K562 (cell line): Measurements from ENCODE around the gene TERB1. TPM values are rescaled to one million over a fixed set of nuclear protein-coding genes. Genes with fewer than 3 reads are reported as not detected.

Experiments used
- ATAC-seq: fragments of 200-7000 bp; cut with Tn5 transposase; 3 replicates; pipeline ENCODE4 v1.9.1; 2020; ENCODE audit warnings: moderate library complexity
- BruUV-seq: library from RNA; stranded (reverse); fragments of 400-500 nt; replicated peaks from 2 replicates; lab custom pipeline; 2021; lab: Mats Ljungman, UMichigan
- CTCF ChIA-PET: fragments of 300-600 bp; formaldehyde crosslinking; extraction: SDS; loops from one replicate; lab custom pipeline; 2021; ENCODE audit warnings: low intra/inter-chr PET ratio; lab: Yijun Ruan, JAX
- POLR2A ChIA-PET: fragments of 300-600, 350-650 bp; sonication (Branson Sonifier 250); formaldehyde crosslinking; extraction: SDS; loops from one replicate; lab custom pipeline; 2021; ENCODE audit warnings: antibody characterized with exemption, inconsistent platforms; lab: Yijun Ruan, JAX
- DNase-seq, 4 experiments: peaks; one replicate each; pipeline versions ENCODE4 v3.0.0 to v3.0.0-alpha.2; 2011 to 2018; ENCODE audit warnings: low spot score in 3 of 4, mixed read lengths in 3 of 4; ENCODE audit errors: extremely low read depth in 1 of 4
- FAIRE-seq: peaks from 2 replicates; lab custom pipeline; 2011; peaks lifted over from hg19 to GRCh38; lab: Jason Lieb, UNC
- H2AFZ ChIP-seq: 2 replicates; pipeline ENCODE4 v1.6.0; 2011; ENCODE audit warnings: low read depth, low read length, control low read depth, inconsistent platforms
- H3K27ac ChIP-seq: fragments of 200-600 bp; 3 replicates; pipeline ENCODE4 v1.8.0; 2011; ENCODE audit warnings: low read depth, mild to moderate bottlenecking, control low read depth, inconsistent platforms, low read length, moderate library complexity, mixed read lengths; ENCODE audit errors: extremely low read depth
- H3K27me3 ChIP-seq, 2 experiments: fragments of 300-600 bp in 1 of 2; 2 replicates in 1 of 2; 3 replicates in 1 of 2; pipeline versions ENCODE4 v1.6.0 to v1.8.0; 2011; ENCODE audit warnings: inconsistent platforms in 2 of 2, low read length in 2 of 2, mild to moderate bottlenecking in 1 of 2, mixed read lengths in 1 of 2, moderate library complexity in 1 of 2; ENCODE audit not compliant: control insufficient read depth in 2 of 2, insufficient read depth in 2 of 2
- H3K36me3 ChIP-seq: fragments of 300-600 bp; 3 replicates; pipeline ENCODE4 v1.8.0; 2011; ENCODE audit warnings: mild to moderate bottlenecking, low read length, inconsistent platforms; ENCODE audit not compliant: control insufficient read depth, insufficient read depth
- H3K4me1 ChIP-seq, 2 experiments: fragments of 200-600 bp in 1 of 2; replicated peaks in 1 of 2; 2 replicates in 1 of 2; 3 replicates in 1 of 2; pipeline versions ENCODE4 v1.5.1 to v1.8.0; 2011; ENCODE audit warnings: inconsistent platforms in 2 of 2, low read length in 2 of 2, mild to moderate bottlenecking in 1 of 2, mixed read lengths in 1 of 2, moderate library complexity in 1 of 2; ENCODE audit not compliant: control insufficient read depth in 2 of 2, insufficient read depth in 2 of 2
- H3K4me2 ChIP-seq: 2 replicates; pipeline ENCODE4 v1.6.1; 2011; ENCODE audit warnings: low read length, control low read depth, inconsistent platforms, mixed read lengths; ENCODE audit not compliant: insufficient read depth
- H3K4me3 ChIP-seq: fragments of 200-600 bp; sonication (generic), shearing (Covaris generic); 2 replicates; pipeline ENCODE4 v1.5.1; 2016; ENCODE audit warnings: control low read depth, inconsistent platforms
- H3K79me2 ChIP-seq: fragments of 200-600 bp; 3 replicates; pipeline ENCODE4 v1.8.0; 2011; ENCODE audit warnings: low read length, inconsistent platforms; ENCODE audit not compliant: control insufficient read depth, insufficient read depth
- H3K9ac ChIP-seq, 2 experiments: 2 replicates each; pipeline versions ENCODE4 v1.6.0 to v1.6.1; 2011; ENCODE audit warnings: low read depth in 2 of 2, low read length in 2 of 2, control low read depth in 1 of 2, inconsistent platforms in 1 of 2, mild to moderate bottlenecking in 1 of 2, mixed read lengths in 1 of 2; ENCODE audit not compliant: insufficient read depth in 1 of 2
- H3K9me1 ChIP-seq: one replicate; pipeline ENCODE4 v1.6.0; 2011; ENCODE audit warnings: inconsistent platforms, mild to moderate bottlenecking, low read length, moderate library complexity; ENCODE audit not compliant: control insufficient read depth, insufficient read depth
- H3K9me3 ChIP-seq: replicated peaks from 2 replicates; pipeline ENCODE4 v1.5.1; 2011; ENCODE audit warnings: low read depth, low read length, inconsistent platforms; ENCODE audit not compliant: control insufficient read depth, insufficient read depth
- H4K20me1 ChIP-seq: replicated peaks from 2 replicates; pipeline ENCODE4 v1.6.1; 2011; ENCODE audit warnings: low read length, inconsistent platforms, mixed read lengths; ENCODE audit not compliant: control insufficient read depth, insufficient read depth
- CREB1 ChIP-seq, 2 experiments: sonication (generic) in 1 of 2; formaldehyde crosslinking in 1 of 2; IDR thresholded peaks; 2 replicates each; pipeline versions ENCODE4 v1.6.1 to v1.8.0; 2012 to 2022; ENCODE audit warnings: inconsistent platforms in 1 of 2, mild to moderate bottlenecking in 1 of 2, missing genetic modification reagents in 1 of 2, moderate library complexity in 1 of 2
- WGBS: fragments of 100-300 bp; shearing (Covaris generic); methylation state at CpG from one replicate; pipeline ENCODE4 v1.1.6; 2016; ENCODE audit warnings: low coverage, mixed read lengths; ENCODE audit not compliant: insufficient coverage; ENCODE audit errors: missing lambda C conversion rate; 5-methylcytosine and 5-hydroxymethylcytosine counted together
- in situ Hi-C: fragments of 300-500 bp; cut with MboI; formaldehyde crosslinking; loops from 4 replicates; pipeline ENCODE4 v1.15.0; 2018; ENCODE audit warnings: inconsistent platforms, mixed read lengths
- intact Hi-C: fragments of 100-400 bp; cut with micrococcal nuclease; formaldehyde crosslinking; loops from 2 replicates; pipeline ENCODE4 v1.14.2; 2022
- polyA plus RNA-seq, 8 experiments: library from polyadenylated mRNA; depleted of rRNA in 4 of 8; stranded (reverse) in 5 of 8; unstranded in 3 of 8; fragments of >200 nt; fragmentation: Nextera tagmentation in 2 of 8; fragmentation: Illumina TruSeq in 1 of 8; extraction: Ambion mirVana in 2 of 8; extraction: Trizol in 1 of 8; gene quantifications; 2 replicates each; pipeline versions ENCODE4 v1.2.1 to v1.2.3, GENCODE V29; 2011 to 2014; ENCODE audit warnings: inconsistent platforms in 1 of 8, missing spikeins in 1 of 8
- total RNA-seq, 7 experiments: library from RNA; depleted of rRNA in 6 of 7; stranded (reverse); fragments of >200 nt in 6 of 7; fragmentation: Illumina TruSeq in 2 of 7; extraction: Trizol in 2 of 7; gene quantifications; 2 replicates each; pipeline versions ENCODE4 v1.2.1 to v1.2.3, GENCODE V29; 2011 to 2021; ENCODE audit warnings: low replicate concordance in 1 of 7
- TF ChIP-seq, protein P1 (sequence below): sonication (generic); formaldehyde crosslinking; IDR thresholded peaks from 2 replicates; pipeline ENCODE4 v1.8.1; 2023; ENCODE audit warnings: missing genetic modification reagents, mild to moderate bottlenecking, borderline replicate concordance

Gene TERB1
- total and polyA plus RNA-seq, 9 of the 15 experiments (the other 6 are each of a cell fraction or from before 2014, with no cell fraction given), result not detected

DNA sequence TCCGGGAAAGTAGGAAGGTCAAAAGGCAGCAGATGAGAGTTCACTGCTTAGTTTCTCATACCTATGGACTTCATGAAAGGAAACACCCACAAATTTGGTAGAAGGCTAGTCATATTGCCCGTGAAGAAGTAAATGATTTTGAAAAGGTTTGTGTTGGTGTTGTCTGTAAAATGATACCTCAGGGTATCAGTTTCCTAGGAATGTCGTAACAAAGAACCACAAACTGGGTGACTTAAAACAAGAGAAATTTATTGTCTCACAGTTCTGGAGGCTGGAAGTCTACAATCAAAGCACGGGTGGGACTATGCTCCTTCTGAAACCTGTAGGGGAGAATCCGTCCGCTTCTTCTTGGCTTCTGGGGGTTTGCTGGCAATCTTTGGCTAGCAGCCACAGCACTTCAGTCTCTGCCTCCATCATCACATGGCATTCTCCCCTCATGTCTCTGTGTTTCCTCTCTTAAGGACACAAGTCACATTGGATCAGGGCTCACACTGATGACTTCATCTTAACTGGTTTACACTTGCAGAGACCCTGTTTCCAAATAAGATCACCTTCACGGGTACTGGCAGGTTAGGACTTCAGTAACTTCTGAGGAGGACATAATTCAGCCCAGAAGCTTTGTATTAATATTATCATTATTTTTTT lies 31.4 kb upstream of the TERB1 start:
- Histone ChIP-seq H3K79me2 (peaks cover 31% of the 10 kb centered on the region), H3K9ac (no peak overlapping the region), H3K4me3 (no peak overlapping the region), H3K27me3 (peaks cover 0 to 4% of the 10 kb centered on the region in 2 experiments; a peak in 1 of 5 replicates), H3K4me2 (peak overlapping the region; percentile 6; the same call in 1 of the 2 replicates), H3K9me1 (no peaks in the 10 kb centered on the region), H3K36me3 (peaks cover 19% of the 10 kb centered on the region), H3K27ac (no peak overlapping the region), H4K20me1 (peaks cover 4% of the 10 kb centered on the region; the same call in 1 of the 2 replicates), H3K9me3 (no peaks in the 10 kb centered on the region), H2AFZ (peak overlapping the region; percentile 100), H3K4me1 (peaks cover 9 to 11% of the 10 kb centered on the region in 2 experiments; a peak in 4 of 5 replicates)
- FAIRE-seq (no peak), ATAC-seq (no peak), DNase-seq (peak in 1 of 4 experiments; percentile 2)
- peak; percentile 25; the same call in 1 of the 2 replicates for TF ChIP-seq CREB1 (IDR thresholded peaks at IDR 0.05)
- no peak for TF ChIP-seq CREB1 (CRISPR knock-in tag; IDR thresholded peaks at IDR 0.05)
- TF ChIP-seq, protein P1, sequence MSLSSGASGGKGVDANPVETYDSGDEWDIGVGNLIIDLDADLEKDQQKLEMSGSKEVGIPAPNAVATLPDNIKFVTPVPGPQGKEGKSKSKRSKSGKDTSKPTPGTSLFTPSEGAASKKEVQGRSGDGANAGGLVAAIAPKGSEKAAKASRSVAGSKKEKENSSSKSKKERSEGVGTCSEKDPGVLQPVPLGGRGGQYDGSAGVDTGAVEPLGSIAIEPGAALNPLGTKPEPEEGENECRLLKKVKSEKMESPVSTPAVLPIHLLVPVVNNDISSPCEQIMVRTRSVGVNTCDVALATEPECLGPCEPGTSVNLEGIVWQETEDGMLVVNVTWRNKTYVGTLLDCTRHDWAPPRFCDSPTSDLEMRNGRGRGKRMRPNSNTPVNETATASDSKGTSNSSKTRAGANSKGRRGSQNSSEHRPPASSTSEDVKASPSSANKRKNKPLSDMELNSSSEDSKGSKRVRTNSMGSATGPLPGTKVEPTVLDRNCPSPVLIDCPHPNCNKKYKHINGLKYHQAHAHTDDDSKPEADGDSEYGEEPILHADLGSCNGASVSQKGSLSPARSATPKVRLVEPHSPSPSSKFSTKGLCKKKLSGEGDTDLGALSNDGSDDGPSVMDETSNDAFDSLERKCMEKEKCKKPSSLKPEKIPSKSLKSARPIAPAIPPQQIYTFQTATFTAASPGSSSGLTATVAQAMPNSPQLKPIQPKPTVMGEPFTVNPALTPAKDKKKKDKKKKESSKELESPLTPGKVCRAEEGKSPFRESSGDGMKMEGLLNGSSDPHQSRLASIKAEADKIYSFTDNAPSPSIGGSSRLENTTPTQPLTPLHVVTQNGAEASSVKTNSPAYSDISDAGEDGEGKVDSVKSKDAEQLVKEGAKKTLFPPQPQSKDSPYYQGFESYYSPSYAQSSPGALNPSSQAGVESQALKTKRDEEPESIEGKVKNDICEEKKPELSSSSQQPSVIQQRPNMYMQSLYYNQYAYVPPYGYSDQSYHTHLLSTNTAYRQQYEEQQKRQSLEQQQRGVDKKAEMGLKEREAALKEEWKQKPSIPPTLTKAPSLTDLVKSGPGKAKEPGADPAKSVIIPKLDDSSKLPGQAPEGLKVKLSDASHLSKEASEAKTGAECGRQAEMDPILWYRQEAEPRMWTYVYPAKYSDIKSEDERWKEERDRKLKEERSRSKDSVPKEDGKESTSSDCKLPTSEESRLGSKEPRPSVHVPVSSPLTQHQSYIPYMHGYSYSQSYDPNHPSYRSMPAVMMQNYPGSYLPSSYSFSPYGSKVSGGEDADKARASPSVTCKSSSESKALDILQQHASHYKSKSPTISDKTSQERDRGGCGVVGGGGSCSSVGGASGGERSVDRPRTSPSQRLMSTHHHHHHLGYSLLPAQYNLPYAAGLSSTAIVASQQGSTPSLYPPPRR (CRISPR knock-in tag), result no peak
- 36% methylated on average over 7 of the region's 7 CpGs for WGBS
- in situ Hi-C loops (no loop called here), intact Hi-C loops (no loop called here)
- ChIA-PET POLR2A (interaction anchor here (0.7 kb wide), 1 partner anchor 23 kb away, joined by 3 read pairs; no protein-coding TSS in a partner anchor), CTCF (interaction anchor here (0.6 kb wide), 1 partner anchor 14 kb away, joined by 3 read pairs; no protein-coding TSS in a partner anchor)
- BruUV-seq, result no TSS peak
